PC-9 (cell line): Measurements from ENCODE around the gene DLK1. TPM values are rescaled to one million over a fixed set of nuclear protein-coding genes. Genes with fewer than 3 reads are reported as not detected.

Experiments used
- BruUV-seq: library from RNA; stranded (reverse); fragments of 400-500 nt; replicated peaks from 2 replicates; lab custom pipeline; 2021; lab: Mats Ljungman, UMichigan
- CTCF ChIA-PET: fragments of 300-600 bp; sonication (Branson Sonifier 250); formaldehyde crosslinking; loops from one replicate; lab custom pipeline; 2022; ENCODE audit warnings: antibody characterized with exemption; lab: Charles Lee
- POLR2A ChIA-PET: fragments of 300-600 bp; sonication (Branson Sonifier 250); formaldehyde crosslinking; loops from one replicate; lab custom pipeline; 2022; ENCODE audit warnings: antibody characterized with exemption; ENCODE audit not compliant: unreplicated experiment; lab: Charles Lee
- DNase-seq, 2 experiments: peaks; one replicate each; pipeline versions ENCODE4 v3.0.0 to v3.0.0-alpha.2; 2015 to 2022; ENCODE audit warnings: mixed read lengths in 1 of 2
- H2AFZ ChIP-seq: fragments of 200-600 bp; sonication (generic); 2 replicates; pipeline ENCODE4 v1.8.1; 2017; ENCODE audit warnings: antibody characterized with exemption
- H3F3A ChIP-seq: fragments of 200-600 bp; sonication (generic); 2 replicates; pipeline ENCODE4 v1.8.1; 2017; ENCODE audit warnings: antibody characterized with exemption, mild to moderate bottlenecking, low read depth; ENCODE audit not compliant: insufficient read depth
- H3K27ac ChIP-seq: fragments of 200-600 bp; sonication (generic); 2 replicates; pipeline ENCODE4 v1.6.1; 2016; ENCODE audit warnings: mixed run types
- H3K27me3 ChIP-seq: fragments of 200-600 bp; sonication (generic); 2 replicates; pipeline ENCODE4 v1.6.1; 2016; ENCODE audit warnings: low read depth, mixed run types; ENCODE audit not compliant: insufficient read depth
- H3K36me3 ChIP-seq: fragments of 200-600 bp; sonication (generic); 2 replicates; pipeline ENCODE4 v1.6.1; 2016; ENCODE audit warnings: low read depth, mixed run types
- H3K4me1 ChIP-seq: fragments of 200-600 bp; sonication (generic); replicated peaks from 2 replicates; pipeline ENCODE4 v1.6.1; 2016; ENCODE audit warnings: mixed run types; ENCODE audit not compliant: insufficient read depth
- H3K4me2 ChIP-seq: fragments of 200-600 bp; sonication (generic); 2 replicates; pipeline ENCODE4 v1.6.1; 2017; ENCODE audit warnings: mixed run types
- H3K4me3 ChIP-seq: fragments of 200-600 bp; sonication (generic); 2 replicates; pipeline ENCODE4 v1.6.1; 2016; ENCODE audit warnings: mixed run types
- H3K79me2 ChIP-seq: fragments of 200-600 bp; sonication (generic); 2 replicates; pipeline ENCODE4 v1.6.1; 2017; ENCODE audit warnings: low read depth, mixed run types
- H3K9me2 ChIP-seq: fragments of 200-600 bp; sonication (generic); 2 replicates; pipeline ENCODE4 v1.8.1; 2017; ENCODE audit warnings: mild to moderate bottlenecking; ENCODE audit not compliant: insufficient read depth
- H3K9me3 ChIP-seq: fragments of 200-600 bp; sonication (generic); 2 replicates; pipeline ENCODE4 v1.8.1; 2016; ENCODE audit warnings: low read depth; ENCODE audit not compliant: insufficient read depth
- H4K20me1 ChIP-seq: fragments of 200-600 bp; sonication (generic); 2 replicates; pipeline ENCODE4 v1.8.1; 2017; ENCODE audit not compliant: insufficient read depth
- EZH2 ChIP-seq: fragments of 200-600 bp; sonication (generic); IDR thresholded peaks from 2 replicates; pipeline ENCODE4 v1.8.0; 2017; ENCODE audit warnings: antibody characterized with exemption, low read depth
- intact Hi-C: fragments of 100-400 bp; cut with micrococcal nuclease; formaldehyde crosslinking; loops from one replicate; pipeline ENCODE4 v1.10.0; 2022; ENCODE audit not compliant: unreplicated experiment
- total RNA-seq: library from RNA; stranded (reverse); gene quantifications from 2 replicates; pipeline ENCODE4 v1.2.3, GENCODE V29; 2021
- TF ChIP-seq, protein P1 (sequence below): fragments of 200-600 bp; sonication (generic); conservative IDR thresholded peaks from 2 replicates; pipeline ENCODE4 v1.6.1; 2017; ENCODE audit warnings: mixed run types, antibody characterized with exemption, mild to moderate bottlenecking, moderate library complexity

Gene DLK1
- total RNA-seq, 1 experiment from 2014 or later = not detected

DNA sequence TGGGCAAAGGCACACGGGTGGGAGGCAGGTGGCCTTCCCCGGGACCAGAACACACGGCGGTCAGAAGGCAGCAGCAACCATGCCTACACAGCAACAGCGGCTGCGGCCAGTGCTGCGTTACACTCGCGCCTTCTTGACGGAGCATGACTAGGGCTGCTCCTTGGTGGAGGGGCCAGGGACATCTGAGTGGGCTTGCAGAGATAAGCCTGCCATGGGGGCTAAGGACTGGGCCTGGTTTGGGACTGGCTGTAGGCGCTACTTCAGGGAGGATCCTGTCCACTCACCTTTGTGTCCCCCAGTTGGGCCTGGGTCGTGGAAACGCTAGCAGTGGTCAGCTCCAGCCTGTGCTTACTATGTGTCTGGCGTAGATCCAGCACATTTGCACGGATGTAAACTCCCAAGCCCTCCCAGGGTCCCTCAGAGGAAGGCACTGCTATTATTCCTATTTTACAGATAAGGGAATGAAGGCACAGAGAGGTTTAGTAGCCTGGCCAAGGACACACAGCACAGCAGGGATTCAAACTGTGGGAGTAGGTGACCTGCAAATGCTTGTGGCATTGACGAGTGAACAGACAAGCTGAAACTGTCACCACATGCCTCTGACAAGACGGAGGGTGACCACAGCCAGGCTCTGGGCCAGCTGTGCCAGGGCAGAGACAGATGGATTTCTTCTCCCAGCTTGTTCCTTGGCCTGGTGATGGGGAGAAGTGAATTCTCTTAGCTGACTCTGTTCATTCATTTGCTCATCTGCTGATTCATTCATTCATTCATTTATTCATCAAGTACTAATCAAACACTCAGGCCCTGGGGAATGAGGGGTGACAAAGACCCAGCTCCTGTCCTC, 31.9 kb upstream of the DLK1 start:
- Histone ChIP-seq H3K9me2 (no peaks in the 10 kb centered on the region), H3K79me2 (no peaks in the 10 kb centered on the region), H3K4me1 (peaks cover 16% of the 10 kb centered on the region), H4K20me1 (no peaks in the 10 kb centered on the region), H2AFZ (no peak overlapping the region), H3K4me2 (no peak overlapping the region), H3K27ac (no peak overlapping the region), H3K27me3 (no peaks in the 10 kb centered on the region), H3K4me3 (no peak overlapping the region), H3F3A (peaks cover 8% of the 10 kb centered on the region; the same call in 1 of the 2 replicates), H3K36me3 (no peaks in the 10 kb centered on the region), H3K9me3 (no peaks in the 10 kb centered on the region)
- BruUV-seq = no TSS peak
- TF ChIP-seq EZH2 = no peak
- TF ChIP-seq, protein P1, sequence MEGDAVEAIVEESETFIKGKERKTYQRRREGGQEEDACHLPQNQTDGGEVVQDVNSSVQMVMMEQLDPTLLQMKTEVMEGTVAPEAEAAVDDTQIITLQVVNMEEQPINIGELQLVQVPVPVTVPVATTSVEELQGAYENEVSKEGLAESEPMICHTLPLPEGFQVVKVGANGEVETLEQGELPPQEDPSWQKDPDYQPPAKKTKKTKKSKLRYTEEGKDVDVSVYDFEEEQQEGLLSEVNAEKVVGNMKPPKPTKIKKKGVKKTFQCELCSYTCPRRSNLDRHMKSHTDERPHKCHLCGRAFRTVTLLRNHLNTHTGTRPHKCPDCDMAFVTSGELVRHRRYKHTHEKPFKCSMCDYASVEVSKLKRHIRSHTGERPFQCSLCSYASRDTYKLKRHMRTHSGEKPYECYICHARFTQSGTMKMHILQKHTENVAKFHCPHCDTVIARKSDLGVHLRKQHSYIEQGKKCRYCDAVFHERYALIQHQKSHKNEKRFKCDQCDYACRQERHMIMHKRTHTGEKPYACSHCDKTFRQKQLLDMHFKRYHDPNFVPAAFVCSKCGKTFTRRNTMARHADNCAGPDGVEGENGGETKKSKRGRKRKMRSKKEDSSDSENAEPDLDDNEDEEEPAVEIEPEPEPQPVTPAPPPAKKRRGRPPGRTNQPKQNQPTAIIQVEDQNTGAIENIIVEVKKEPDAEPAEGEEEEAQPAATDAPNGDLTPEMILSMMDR = no peak
- no peak for DNase-seq
- intact Hi-C loops = no loop called here
- CTCF ChIA-PET = no interaction called here
- POLR2A ChIA-PET = no interaction called here

DNA sequence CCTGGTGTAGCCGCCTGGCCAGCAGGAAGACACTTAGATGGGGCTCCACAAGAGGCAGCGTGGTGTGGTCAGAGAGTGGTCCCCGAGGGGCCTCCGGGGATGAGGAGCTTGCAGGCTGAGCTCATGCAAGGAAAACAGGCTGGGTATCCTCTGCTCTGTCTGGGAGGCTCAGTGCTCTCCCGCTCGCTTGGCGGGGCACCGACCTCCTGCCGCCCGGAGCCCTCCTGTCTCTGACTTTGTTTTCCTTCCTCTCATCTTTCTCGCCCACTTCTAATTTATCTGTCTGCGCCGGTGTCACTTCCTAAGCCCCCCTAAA, 31.3 kb upstream of the DLK1 start:
- Histone ChIP-seq H3K4me3 (no peak overlapping the region), H3K9me2 (no peaks in the 10 kb centered on the region), H2AFZ (no peak overlapping the region), H3K27ac (no peak overlapping the region), H3K36me3 (no peaks in the 10 kb centered on the region), H3K4me2 (no peak overlapping the region), H3K4me1 (peaks cover 16% of the 10 kb centered on the region), H4K20me1 (no peaks in the 10 kb centered on the region), H3K79me2 (no peaks in the 10 kb centered on the region), H3F3A (peaks cover 8% of the 10 kb centered on the region; the same call in 1 of the 2 replicates), H3K9me3 (no peaks in the 10 kb centered on the region), H3K27me3 (no peaks in the 10 kb centered on the region)
- TF ChIP-seq EZH2 = no peak
- TF ChIP-seq, protein P1 = no peak
- CTCF ChIA-PET = no interaction called here
- intact Hi-C loops = no loop called here
- BruUV-seq = no TSS peak
- DNase-seq = no peak
- POLR2A ChIA-PET = no interaction called here

DNA sequence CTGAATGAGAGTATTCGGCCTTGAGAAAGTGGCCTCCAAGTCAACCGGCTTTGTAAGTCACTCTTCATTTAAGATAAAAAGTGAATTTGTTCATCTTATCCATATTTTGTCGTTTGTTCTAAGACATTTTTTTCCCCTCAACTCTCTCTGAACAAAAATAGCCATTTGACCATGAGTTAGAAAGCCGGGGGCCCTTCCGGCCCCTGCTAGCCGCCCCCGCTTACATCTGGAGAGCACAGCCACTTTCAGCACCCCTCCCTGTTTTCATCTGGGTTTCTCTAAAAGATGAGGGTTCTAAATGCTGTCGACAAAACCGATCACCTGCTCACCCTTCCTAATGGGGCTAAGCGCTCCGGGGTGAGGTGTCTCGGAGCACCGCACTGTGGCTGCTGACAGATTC, 30.7 kb upstream of the DLK1 start:
- H3K27me3 ChIP-seq = no peaks in the 10 kb centered on the region
- H3K79me2 ChIP-seq = no peaks in the 10 kb centered on the region
- H3K4me3 ChIP-seq = no peak overlapping the region
- H3K9me2 ChIP-seq = no peaks in the 10 kb centered on the region
- intact Hi-C loops = no loop called here
- H3K9me3 ChIP-seq = no peaks in the 10 kb centered on the region
- H2AFZ ChIP-seq = no peak overlapping the region
- H3K4me1 ChIP-seq = peaks cover 16% of the 10 kb centered on the region
- TF ChIP-seq, protein P1 = no peak
- TF ChIP-seq EZH2 = no peak
- no peak overlapping the region for H3K4me2 ChIP-seq
- POLR2A ChIA-PET = no interaction called here
- H3K27ac ChIP-seq = no peak overlapping the region
- H3K36me3 ChIP-seq = no peaks in the 10 kb centered on the region
- DNase-seq = no peak
- H3F3A ChIP-seq = peaks cover 8% of the 10 kb centered on the region; the same call in 1 of the 2 replicates
- CTCF ChIA-PET = no interaction called here
- BruUV-seq = no TSS peak
- H4K20me1 ChIP-seq = no peaks in the 10 kb centered on the region
